HG02571 (cell line): ENCODE data around the gene RAB1B.

Experiments
- ATAC-seq: cut with Tn5 transposase; IDR thresholded peaks from one replicate; pipeline ENCODE4 v1.9.1; 2021; ENCODE audit warnings: mild to moderate bottlenecking, moderate library complexity; ENCODE audit not compliant: unreplicated experiment

The RAB1B gene

GRCh38 chr11:66268244-66268951 lies at the start of gene RAB1B:
RAB1B (plus strand) TSS chr11:66268639; CDS start chr11:66268680, 41 bp downstream.
- peak; percentile 69 for ATAC-seq

GRCh38 chr11:66218846-66219620 lies 49.4 kb upstream of the RAB1B start:
- no peak for ATAC-seq

- ATAC-seq, result no peak
Measured at GRCh38 chr11:66219846-66220565, 48.4 kb upstream of the RAB1B start.

GRCh38 chr11:66220566-66220935 lies 47.9 kb upstream of the RAB1B start:
- no peak for ATAC-seq

- ATAC-seq, result no peak
Measured at GRCh38 chr11:66221012-66221411, 47.4 kb upstream of the RAB1B start.

- no peak for ATAC-seq
Measured at GRCh38 chr11:66221726-66222236, 46.7 kb upstream of the RAB1B start.

- peak; percentile 89 for ATAC-seq
Measured at GRCh38 chr11:66222358-66223149, 45.9 kb upstream of the RAB1B start.

- ATAC-seq, result no peak
Measured at GRCh38 chr11:66224226-66224855, 44.1 kb upstream of the RAB1B start.

GRCh38 chr11:66225066-66225465 lies 43.4 kb upstream of the RAB1B start:
- ATAC-seq, result no peak

- ATAC-seq, result no peak
Measured at GRCh38 chr11:66226101-66226500, 42.3 kb upstream of the RAB1B start.

- ATAC-seq, result no peak
Measured at GRCh38 chr11:66227700-66228099, 40.7 kb upstream of the RAB1B start.

GRCh38 chr11:66228521-66228920 lies 39.9 kb upstream of the RAB1B start:
- ATAC-seq, result no peak

- ATAC-seq, result no peak
Measured at GRCh38 chr11:66230156-66230555, 38.3 kb upstream of the RAB1B start.

GRCh38 chr11:66230978-66231377 lies 37.5 kb upstream of the RAB1B start:
- ATAC-seq, result no peak

GRCh38 chr11:66231561-66231960 lies 36.9 kb upstream of the RAB1B start:
- ATAC-seq, result no peak

GRCh38 chr11:66232769-66233168 lies 35.7 kb upstream of the RAB1B start:
- ATAC-seq, result no peak

- ATAC-seq, result no peak
Measured at GRCh38 chr11:66233301-66233700, 35.1 kb upstream of the RAB1B start.

- ATAC-seq, result no peak
Measured at GRCh38 chr11:66235141-66235540, 33.3 kb upstream of the RAB1B start.

GRCh38 chr11:66237867-66238266 lies 30.6 kb upstream of the RAB1B start:
- ATAC-seq, result no peak

- no peak for ATAC-seq
Measured at GRCh38 chr11:66238786-66239413, 29.5 kb upstream of the RAB1B start.
